Measurements from ENCODE around the gene ATAD1. TPM values are rescaled to one million over a fixed set of nuclear protein-coding genes. Genes with fewer than 3 reads are reported as not detected.
"Not testable (repeated sequence)": the region's sequence is repeated elsewhere in the genome, so short reads cannot be mapped to it uniquely, and the experiment has no call there.

ATAD1 gene
- total and polyA plus RNA-seq, 8 donors, result 47.6 to 65.0 (median 50.4) TPM

DNA sequence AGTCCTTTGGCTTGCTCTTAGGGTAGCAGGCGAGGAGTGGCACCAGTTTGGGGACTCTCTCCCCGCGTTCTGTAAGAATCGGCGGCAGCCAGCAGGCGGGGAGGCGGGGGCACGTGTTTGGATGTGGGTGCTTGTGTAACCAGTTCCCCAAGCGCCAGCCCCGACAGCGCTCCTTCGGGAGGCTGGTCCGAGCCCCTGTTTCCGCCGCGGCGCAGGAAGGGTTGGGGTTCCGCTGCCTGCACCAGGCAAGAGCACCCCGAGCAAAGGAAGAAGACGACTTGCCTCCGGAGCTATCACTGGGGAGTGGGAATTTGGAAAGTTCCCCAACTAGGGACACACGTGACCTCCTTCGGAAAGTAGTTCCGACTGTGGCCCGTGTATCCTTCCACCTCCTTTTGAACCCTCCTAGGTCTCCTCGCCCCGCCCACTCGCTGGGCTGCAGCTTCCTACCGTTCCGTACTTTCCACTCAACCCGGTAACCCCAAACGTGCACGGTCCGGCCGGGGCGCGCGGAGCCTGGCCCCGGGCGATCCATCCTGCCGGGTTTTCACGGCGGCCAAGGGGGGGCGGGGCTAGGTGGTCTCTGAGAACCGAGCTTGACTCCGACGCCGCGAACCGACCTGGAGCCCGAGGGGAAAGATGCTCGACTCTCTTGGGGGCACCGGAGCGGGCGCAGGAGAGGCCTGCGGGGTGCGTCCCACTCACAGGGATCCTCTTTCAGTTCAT is 44.1 kb upstream of the ATAD1 start:
- intact Hi-C loops (cut with DNase I), result loop anchor here in 1 of 2 donors (5.0 to 10.0 kb wide), 2 partner anchors 525 to 693 kb away; no protein-coding TSS in a partner anchor
- peak; percentile 84 for ATAC-seq
- Histone ChIP-seq H3K36me3 (no peaks in the 10 kb centered on the region), H3K4me1 (peaks cover 0 to 17% of the 10 kb centered on the region in 2 donors), H3K27me3 (no peaks in the 10 kb centered on the region), H3K9me3 (no peaks in the 10 kb centered on the region), H3K4me3 (peak overlapping the region; percentile 76 to 81), H3K27ac (peak overlapping the region; percentile 97 to 99)
- TF ChIP-seq CTCF (IDR thresholded peaks at IDR 0.05), result no peak
- peak; percentile 96 to 98 (median 97) for DNase-seq

GRCh38 chr10:87861566-87861952 is 43.5 kb upstream of the ATAD1 start:
- ATAC-seq, result peak; percentile 49
- Histone ChIP-seq H3K9me3 (no peaks in the 10 kb centered on the region), H3K4me3 (peak overlapping the region; percentile 76 to 81), H3K27me3 (no peaks in the 10 kb centered on the region), H3K27ac (peak overlapping the region; percentile 97 to 99), H3K4me1 (peaks cover 0 to 17% of the 10 kb centered on the region in 2 donors), H3K36me3 (no peaks in the 10 kb centered on the region)
- DNase-seq, result peak; percentile 62 to 89 (median 77)
- TF ChIP-seq CTCF (IDR thresholded peaks at IDR 0.05), result no peak
- intact Hi-C loops (cut with DNase I), result loop anchor here in 1 of 2 donors (5.0 to 10.0 kb wide), 2 partner anchors 526 to 693 kb away; no protein-coding TSS in a partner anchor

GRCh38 chr10:87860816-87861403 is 42.9 kb upstream of the ATAD1 start:
- Histone ChIP-seq H3K9me3 (no peaks in the 10 kb centered on the region), H3K27ac (peak overlapping the region in 1 of 2 donors; percentile 97), H3K4me3 (peak overlapping the region in 1 of 2 donors; percentile 81), H3K4me1 (peaks cover 0 to 17% of the 10 kb centered on the region in 2 donors), H3K27me3 (no peaks in the 10 kb centered on the region), H3K36me3 (no peaks in the 10 kb centered on the region)
- TF ChIP-seq CTCF (IDR thresholded peaks at IDR 0.05), result no peak
- intact Hi-C loops (cut with DNase I), result loop anchor here in 1 of 2 donors (5.0 to 10.0 kb wide), 2 partner anchors 526 to 694 kb away; no protein-coding TSS in a partner anchor
- ATAC-seq (no peak), DNase-seq (no peak)

- DNase-seq, result peak in 1 of 4 donors; percentile 54
- Histone ChIP-seq H3K4me1 (peaks cover 0 to 17% of the 10 kb centered on the region in 2 donors), H3K4me3 (no peak overlapping the region), H3K27ac (no peak overlapping the region), H3K36me3 (no peaks in the 10 kb centered on the region), H3K9me3 (no peaks in the 10 kb centered on the region), H3K27me3 (no peaks in the 10 kb centered on the region)
- peak; percentile 15 to 23 for TF ChIP-seq CTCF (IDR thresholded peaks at IDR 0.05)
- intact Hi-C loops (cut with DNase I), result loop anchor here in 1 of 2 donors (5.0 to 10.0 kb wide), 2 partner anchors 527 to 695 kb away; no protein-coding TSS in a partner anchor
- no peak for ATAC-seq
Measured at GRCh38 chr10:87860156-87860795, 42.2 kb upstream of the ATAD1 start.

DNA sequence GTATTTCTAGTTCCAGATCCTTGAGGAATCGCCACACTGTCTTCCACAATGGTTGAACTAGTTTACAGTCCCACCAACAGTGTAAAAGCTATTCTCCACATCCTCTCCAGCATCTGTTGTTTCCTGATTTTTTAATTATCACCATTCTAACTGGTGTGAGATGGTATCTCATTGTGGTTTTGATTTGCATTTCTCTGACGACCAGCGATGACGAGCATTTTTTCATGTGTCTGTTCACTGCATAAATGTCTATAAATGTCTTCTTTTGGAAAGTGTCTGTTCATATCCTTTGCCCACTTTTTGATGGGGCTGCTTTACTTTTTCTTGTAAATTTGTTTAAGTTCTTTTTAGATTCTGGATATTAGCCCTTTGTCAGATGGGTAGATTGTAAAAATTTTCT is 37.6 kb upstream of the ATAD1 start:
- intact Hi-C loops (cut with DNase I); H3K9me3 ChIP-seq; H3K27ac ChIP-seq; H3K27me3 ChIP-seq; H3K4me3 ChIP-seq; DNase-seq; H3K36me3 ChIP-seq; ATAC-seq: not testable (repeated sequence)
- peaks cover 0 to 12% of the 10 kb centered on the region in 2 donors for H3K4me1 ChIP-seq

GRCh38 chr10:87855247-87855646 is 37.2 kb upstream of the ATAD1 start:
- ATAC-seq; H3K9me3 ChIP-seq; H3K27ac ChIP-seq; intact Hi-C loops (cut with DNase I); H3K27me3 ChIP-seq; H3K36me3 ChIP-seq; H3K4me3 ChIP-seq; H3K4me1 ChIP-seq; DNase-seq: not testable (repeated sequence)

Measured in left lung (tissue), 10 donors.